B cell (primary cell): Measurements from ENCODE around the gene RIC3. TPM values are rescaled to one million over a fixed set of nuclear protein-coding genes. Genes with fewer than 3 reads are reported as not detected.

Source experiments
- ATAC-seq: fragments of 200-7000 bp; cut with Tn5 transposase; one replicate; pipeline ENCODE4 v1.10.0; 2021; ENCODE audit warnings: low read depth, mild to moderate bottlenecking, moderate number of reproducible peaks, moderate library complexity
- CTCF ChIA-PET: fragments of 350-600 bp; sonication (Branson Sonifier 250); formaldehyde crosslinking; loops from one replicate; lab custom pipeline; 2021; ENCODE audit warnings: antibody characterized with exemption, inconsistent platforms; lab: Charles Lee
- POLR2A ChIA-PET: fragments of 350-600 bp; sonication (Branson Sonifier 250); formaldehyde crosslinking; loops from one replicate; lab custom pipeline; 2021; ENCODE audit warnings: antibody characterized with exemption; lab: Charles Lee
- DNase-seq: peaks from one replicate; pipeline ENCODE4 v3.0.0; 2013
- H2AFZ ChIP-seq: 2 replicates; pipeline ENCODE4 v1.6.1; 2012; ENCODE audit warnings: mild to moderate bottlenecking, low read depth, low read length; ENCODE audit not compliant: insufficient read depth, poor library complexity, severe bottlenecking
- H3K27ac ChIP-seq, 2 donors: 1 replicate in 1 of 2; 2 replicates in 1 of 2; pipeline ENCODE4 v1.5.1; 2012 to 2013; ENCODE audit warnings: low read length in 2 of 2, mild to moderate bottlenecking in 2 of 2, moderate library complexity in 1 of 2
- H3K27me3 ChIP-seq, 4 experiments: fragments of 200-600 bp in 1 of 4; sonication (generic) in 1 of 4; replicated peaks in 1 of 4; 1 replicate in 2 of 4; 2 replicates in 2 of 4; pipeline versions ENCODE4 v1.6.1 to v1.7.0; 2013 to 2016; ENCODE audit warnings: low read length in 3 of 4, mild to moderate bottlenecking in 2 of 4, mixed read lengths in 1 of 4, moderate library complexity in 1 of 4; ENCODE audit not compliant: insufficient read depth in 4 of 4, control insufficient read depth in 3 of 4; ENCODE audit errors: control extremely low read depth in 1 of 4
- H3K36me3 ChIP-seq, 2 experiments: replicated peaks in 1 of 2; 1 replicate in 1 of 2; 2 replicates in 1 of 2; pipeline versions ENCODE4 v1.6.1 to v1.7.1; 2013; ENCODE audit warnings: low read length in 1 of 2; ENCODE audit not compliant: insufficient read depth in 2 of 2, control insufficient read depth in 1 of 2; ENCODE audit errors: control extremely low read depth in 1 of 2, extremely low read depth in 1 of 2
- H3K4me1 ChIP-seq, 2 donors: fragments of 200-600 bp in 1 of 2; sonication (generic) in 1 of 2; 1 replicate in 1 of 2; 2 replicates in 1 of 2; pipeline versions ENCODE4 v1.5.1 to v1.6.1; 2013 to 2017; ENCODE audit warnings: low read length in 2 of 2; ENCODE audit not compliant: control insufficient read depth in 2 of 2, insufficient read depth in 2 of 2
- H3K4me2 ChIP-seq: replicated peaks from 2 replicates; pipeline ENCODE3; 2012; ENCODE audit warnings: mild to moderate bottlenecking, low read depth, low read length; ENCODE audit not compliant: poor library complexity, severe bottlenecking
- H3K4me3 ChIP-seq, 5 experiments: fragments of 200-600 bp in 1 of 5; sonication (generic) in 1 of 5; 1 replicate in 3 of 5; 2 replicates in 2 of 5; pipeline versions ENCODE4 v1.5.1 to v1.7.0; 2011 to 2016; ENCODE audit warnings: low read length in 4 of 5, mild to moderate bottlenecking in 4 of 5, low read depth in 2 of 5, control low read depth in 1 of 5, moderate library complexity in 1 of 5; ENCODE audit not compliant: insufficient read depth in 1 of 5; ENCODE audit errors: control extremely low read depth in 1 of 5, extremely low read depth in 1 of 5
- H3K79me2 ChIP-seq: fragments of 200-600 bp; sonication (generic); one replicate; pipeline ENCODE4 v1.6.0; 2016; ENCODE audit warnings: low read length; ENCODE audit not compliant: control insufficient read depth, insufficient read depth
- H3K9ac ChIP-seq: fragments of 200-600 bp; sonication (generic); 2 replicates; pipeline ENCODE4 v1.6.1; 2017; ENCODE audit warnings: mild to moderate bottlenecking, low read length, moderate library complexity
- H3K9me3 ChIP-seq, 3 donors: one replicate each; pipeline versions ENCODE4 v1.6.1 to v1.7.1; 2013; ENCODE audit warnings: low read length in 2 of 3; ENCODE audit not compliant: control insufficient read depth in 2 of 3, insufficient read depth in 1 of 3; ENCODE audit errors: control extremely low read depth in 1 of 3
- H4K20me1 ChIP-seq: 2 replicates; pipeline ENCODE4 v1.6.0; 2012; ENCODE audit warnings: mild to moderate bottlenecking, low read length; ENCODE audit not compliant: insufficient read depth, control insufficient read depth, poor library complexity, severe bottlenecking
- H3K27ac Mint-ChIP-seq: one replicate; pipeline ENCODE4 v1.8.0; 2021; ENCODE audit warnings: mixed read lengths
- H3K27me3 Mint-ChIP-seq: one replicate; pipeline ENCODE4 v1.8.0; 2021; ENCODE audit warnings: mixed read lengths
- H3K4me1 Mint-ChIP-seq: one replicate; pipeline ENCODE4 v1.8.0; 2021; ENCODE audit warnings: mixed read lengths
- H3K4me3 Mint-ChIP-seq: one replicate; pipeline ENCODE4 v1.8.0; 2021; ENCODE audit warnings: mixed read lengths
- H3K9me3 Mint-ChIP-seq: one replicate; pipeline ENCODE4 v1.8.0; 2022; ENCODE audit warnings: mixed read lengths; ENCODE audit not compliant: insufficient read depth
- CTCF ChIP-seq: fragments of 200-600 bp; IDR thresholded peaks from one replicate; pipeline ENCODE4 v1.8.0; 2022; ENCODE audit warnings: antibody characterized with exemption, mild to moderate bottlenecking
- EZH2 ChIP-seq: IDR thresholded peaks from 2 replicates; pipeline ENCODE4 v1.6.1; 2012; ENCODE audit warnings: borderline replicate concordance, low read depth, mild to moderate bottlenecking, moderate library complexity, low read length; ENCODE audit not compliant: insufficient read depth, poor library complexity, severe bottlenecking
- WGBS: methylation state at CpG from one replicate; pipeline ENCODE4 v1.1.5; 2013; ENCODE audit warnings: missing lambda C conversion rate; ENCODE audit not compliant: insufficient coverage; 5-methylcytosine and 5-hydroxymethylcytosine counted together
- intact Hi-C: fragments of 100-400 bp; cut with micrococcal nuclease; formaldehyde crosslinking; loops from one replicate; pipeline ENCODE4 v1.10.0; 2022
- polyA plus RNA-seq: library from polyadenylated mRNA; depleted of rRNA; stranded (reverse); fragments of >200 nt; gene quantifications from 2 replicates; pipeline ENCODE4 v1.2.3, GENCODE V29; 2012
- total RNA-seq, 2 donors: library from RNA; stranded (reverse); fragments of 120-200 nt in 1 of 2; gene quantifications; 1 replicate in 1 of 2; 2 replicates in 1 of 2; pipeline versions ENCODE4 v1.2.3 to v1.2.4, GENCODE V29; 2013 to 2022

RIC3 gene
- total and polyA plus RNA-seq, 2 donors (not counting 1 experiment from before 2014, with no cell fraction given), result 62.4 to 74.6 TPM

- WGBS, result 93% methylated on average over 20 of the region's 22 CpGs
- ChIA-PET CTCF (interaction anchor here (1.6 kb wide), 1 partner anchor 28 kb away, joined by 5 read pairs; no protein-coding TSS in a partner anchor), POLR2A (no interaction called here)
- Histone ChIP-seq H3K9ac (no peak overlapping the region), H3K27ac (no peak overlapping the region), H3K9me3 (no peaks in the 10 kb centered on the region), H2AFZ (no peak overlapping the region), H3K4me2 (no peak overlapping the region), H3K79me2 (no peaks in the 10 kb centered on the region), H3K4me3 (no peak overlapping the region), H3K4me1 (no peaks in the 10 kb centered on the region), H3K36me3 (no peaks in the 10 kb centered on the region), H3K27me3 (peaks cover 0 to 3% (median 0%) of the 10 kb centered on the region in 4 experiments), H4K20me1 (no peaks in the 10 kb centered on the region)
- ATAC-seq (no peak), DNase-seq (no peak)
- intact Hi-C loops, result no loop called here
- Mint-ChIP-seq H3K4me1 (no peaks in the 10 kb centered on the region), H3K4me3 (no peak overlapping the region), H3K9me3 (no peaks in the 10 kb centered on the region), H3K27me3 (peaks cover 13% of the 10 kb centered on the region), H3K27ac (no peak overlapping the region)
- TF ChIP-seq EZH2 (no peak), CTCF (no peak)
Observed at GRCh38 chr11:8061555-8062428, 107.0 kb downstream of the RIC3 start.
